B cell (primary cell): ENCODE data around the gene GRAMD1C. TPM values are rescaled to one million over a fixed set of nuclear protein-coding genes. Genes with fewer than 3 reads are reported as not detected.
A peak's percentile ranks its signal among the peaks of the same experiment; 100 is the strongest.

Experiments used
- ATAC-seq: fragments of 200-7000 bp; cut with Tn5 transposase; one replicate; pipeline ENCODE4 v1.10.0; 2021; ENCODE audit warnings: low read depth, mild to moderate bottlenecking, moderate number of reproducible peaks, moderate library complexity
- CTCF ChIA-PET: fragments of 350-600 bp; sonication (Branson Sonifier 250); formaldehyde crosslinking; loops from one replicate; lab custom pipeline; 2021; ENCODE audit warnings: antibody characterized with exemption, inconsistent platforms; lab: Charles Lee
- POLR2A ChIA-PET: fragments of 350-600 bp; sonication (Branson Sonifier 250); formaldehyde crosslinking; loops from one replicate; lab custom pipeline; 2021; ENCODE audit warnings: antibody characterized with exemption; lab: Charles Lee
- DNase-seq: peaks from one replicate; pipeline ENCODE4 v3.0.0; 2013
- H2AFZ ChIP-seq: 2 replicates; pipeline ENCODE4 v1.6.1; 2012; ENCODE audit warnings: mild to moderate bottlenecking, low read depth, low read length; ENCODE audit not compliant: insufficient read depth, poor library complexity, severe bottlenecking
- H3K27ac ChIP-seq, 2 donors: 1 replicate in 1 of 2; 2 replicates in 1 of 2; pipeline ENCODE4 v1.5.1; 2012 to 2013; ENCODE audit warnings: low read length in 2 of 2, mild to moderate bottlenecking in 2 of 2, moderate library complexity in 1 of 2
- H3K27me3 ChIP-seq, 4 experiments: fragments of 200-600 bp in 1 of 4; sonication (generic) in 1 of 4; replicated peaks in 1 of 4; 1 replicate in 2 of 4; 2 replicates in 2 of 4; pipeline versions ENCODE4 v1.6.1 to v1.7.0; 2013 to 2016; ENCODE audit warnings: low read length in 3 of 4, mild to moderate bottlenecking in 2 of 4, mixed read lengths in 1 of 4, moderate library complexity in 1 of 4; ENCODE audit not compliant: insufficient read depth in 4 of 4, control insufficient read depth in 3 of 4; ENCODE audit errors: control extremely low read depth in 1 of 4
- H3K36me3 ChIP-seq, 2 experiments: replicated peaks in 1 of 2; 1 replicate in 1 of 2; 2 replicates in 1 of 2; pipeline versions ENCODE4 v1.6.1 to v1.7.1; 2013; ENCODE audit warnings: low read length in 1 of 2; ENCODE audit not compliant: insufficient read depth in 2 of 2, control insufficient read depth in 1 of 2; ENCODE audit errors: control extremely low read depth in 1 of 2, extremely low read depth in 1 of 2
- H3K4me1 ChIP-seq, 2 donors: fragments of 200-600 bp in 1 of 2; sonication (generic) in 1 of 2; 1 replicate in 1 of 2; 2 replicates in 1 of 2; pipeline versions ENCODE4 v1.5.1 to v1.6.1; 2013 to 2017; ENCODE audit warnings: low read length in 2 of 2; ENCODE audit not compliant: control insufficient read depth in 2 of 2, insufficient read depth in 2 of 2
- H3K4me2 ChIP-seq: replicated peaks from 2 replicates; pipeline ENCODE3; 2012; ENCODE audit warnings: mild to moderate bottlenecking, low read depth, low read length; ENCODE audit not compliant: poor library complexity, severe bottlenecking
- H3K4me3 ChIP-seq, 5 experiments: fragments of 200-600 bp in 1 of 5; sonication (generic) in 1 of 5; 1 replicate in 3 of 5; 2 replicates in 2 of 5; pipeline versions ENCODE4 v1.5.1 to v1.7.0; 2011 to 2016; ENCODE audit warnings: low read length in 4 of 5, mild to moderate bottlenecking in 4 of 5, low read depth in 2 of 5, control low read depth in 1 of 5, moderate library complexity in 1 of 5; ENCODE audit not compliant: insufficient read depth in 1 of 5; ENCODE audit errors: control extremely low read depth in 1 of 5, extremely low read depth in 1 of 5
- H3K79me2 ChIP-seq: fragments of 200-600 bp; sonication (generic); one replicate; pipeline ENCODE4 v1.6.0; 2016; ENCODE audit warnings: low read length; ENCODE audit not compliant: control insufficient read depth, insufficient read depth
- H3K9ac ChIP-seq: fragments of 200-600 bp; sonication (generic); 2 replicates; pipeline ENCODE4 v1.6.1; 2017; ENCODE audit warnings: mild to moderate bottlenecking, low read length, moderate library complexity
- H3K9me3 ChIP-seq, 3 donors: one replicate each; pipeline versions ENCODE4 v1.6.1 to v1.7.1; 2013; ENCODE audit warnings: low read length in 2 of 3; ENCODE audit not compliant: control insufficient read depth in 2 of 3, insufficient read depth in 1 of 3; ENCODE audit errors: control extremely low read depth in 1 of 3
- H4K20me1 ChIP-seq: 2 replicates; pipeline ENCODE4 v1.6.0; 2012; ENCODE audit warnings: mild to moderate bottlenecking, low read length; ENCODE audit not compliant: insufficient read depth, control insufficient read depth, poor library complexity, severe bottlenecking
- H3K27ac Mint-ChIP-seq: one replicate; pipeline ENCODE4 v1.8.0; 2021; ENCODE audit warnings: mixed read lengths
- H3K27me3 Mint-ChIP-seq: one replicate; pipeline ENCODE4 v1.8.0; 2021; ENCODE audit warnings: mixed read lengths
- H3K4me1 Mint-ChIP-seq: one replicate; pipeline ENCODE4 v1.8.0; 2021; ENCODE audit warnings: mixed read lengths
- H3K4me3 Mint-ChIP-seq: one replicate; pipeline ENCODE4 v1.8.0; 2021; ENCODE audit warnings: mixed read lengths
- H3K9me3 Mint-ChIP-seq: one replicate; pipeline ENCODE4 v1.8.0; 2022; ENCODE audit warnings: mixed read lengths; ENCODE audit not compliant: insufficient read depth
- EZH2 ChIP-seq: IDR thresholded peaks from 2 replicates; pipeline ENCODE4 v1.6.1; 2012; ENCODE audit warnings: borderline replicate concordance, low read depth, mild to moderate bottlenecking, moderate library complexity, low read length; ENCODE audit not compliant: insufficient read depth, poor library complexity, severe bottlenecking
- WGBS: methylation state at CpG from one replicate; pipeline ENCODE4 v1.1.5; 2013; ENCODE audit warnings: missing lambda C conversion rate; ENCODE audit not compliant: insufficient coverage; 5-methylcytosine and 5-hydroxymethylcytosine counted together
- intact Hi-C: fragments of 100-400 bp; cut with micrococcal nuclease; formaldehyde crosslinking; loops from one replicate; pipeline ENCODE4 v1.10.0; 2022
- polyA plus RNA-seq: library from polyadenylated mRNA; depleted of rRNA; stranded (reverse); fragments of >200 nt; gene quantifications from 2 replicates; pipeline ENCODE4 v1.2.3, GENCODE V29; 2012
- total RNA-seq, 2 donors: library from RNA; stranded (reverse); fragments of 120-200 nt in 1 of 2; gene quantifications; 1 replicate in 1 of 2; 2 replicates in 1 of 2; pipeline versions ENCODE4 v1.2.3 to v1.2.4, GENCODE V29; 2013 to 2022
- TF ChIP-seq, protein P1 (sequence below): fragments of 200-600 bp; IDR thresholded peaks from one replicate; pipeline ENCODE4 v1.8.0; 2022; ENCODE audit warnings: antibody characterized with exemption, mild to moderate bottlenecking

GRAMD1C gene
- total and polyA plus RNA-seq, 2 donors (not counting 1 experiment from before 2014, with no cell fraction given) = 8.5 to 47.1 TPM

DNA sequence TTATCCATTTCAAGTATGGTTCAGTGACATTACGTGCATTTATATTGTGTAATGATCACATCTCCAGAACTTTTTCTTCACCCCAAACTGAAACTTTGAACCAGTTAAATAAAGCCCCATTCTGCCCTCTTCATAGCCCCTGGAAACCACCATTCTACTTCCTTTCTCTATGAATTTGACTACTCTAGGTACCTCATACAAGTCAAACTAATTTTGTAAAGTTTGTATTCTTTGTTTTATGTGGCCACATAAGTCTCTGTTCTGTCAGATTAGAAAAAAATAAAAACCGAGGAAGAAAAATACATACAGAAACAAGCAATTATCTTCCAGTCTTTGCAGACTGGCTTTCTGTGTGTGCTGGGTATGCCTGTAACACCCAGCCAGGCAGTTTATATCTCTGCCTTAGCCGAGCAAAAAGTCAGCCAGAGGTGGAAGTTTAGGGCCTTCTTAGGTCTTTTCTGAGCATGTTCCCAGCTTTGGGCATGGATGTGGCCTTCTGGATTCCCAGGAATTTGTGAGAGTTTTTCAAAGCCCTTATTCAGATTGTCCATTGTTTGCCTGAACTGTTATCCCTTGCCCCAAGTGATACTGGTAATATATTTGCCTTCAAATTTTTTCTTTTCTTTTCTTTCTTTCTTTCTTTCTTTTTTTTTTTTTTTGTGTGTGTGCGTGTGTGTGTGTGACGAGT lies 6.0 kb upstream of the GRAMD1C start:
- Histone ChIP-seq H3K79me2 (no peaks in the 10 kb centered on the region), H3K9ac (peak overlapping the region; percentile 2), H4K20me1 (no peaks in the 10 kb centered on the region), H3K27ac (peak overlapping the region; percentile 43 to 59), H3K4me2 (peak overlapping the region; percentile 30), H3K4me1 (peaks cover 49 to 50% of the 10 kb centered on the region in 2 donors), H3K4me3 (peak overlapping the region in 1 of 5 experiments; percentile 3), H3K36me3 (no peaks in the 10 kb centered on the region), H3K9me3 (peaks cover 0 to 18% (median 9%) of the 10 kb centered on the region in 3 donors), H3K27me3 (no peaks in the 10 kb centered on the region), H2AFZ (peak overlapping the region; percentile 49)
- intact Hi-C loops = loop anchor here (5.0 to 10.0 kb wide), 2 partner anchors 460 to 1312 kb away; partner anchors contain the start of genes TIGIT and ZBTB20
- TF ChIP-seq, protein P1, sequence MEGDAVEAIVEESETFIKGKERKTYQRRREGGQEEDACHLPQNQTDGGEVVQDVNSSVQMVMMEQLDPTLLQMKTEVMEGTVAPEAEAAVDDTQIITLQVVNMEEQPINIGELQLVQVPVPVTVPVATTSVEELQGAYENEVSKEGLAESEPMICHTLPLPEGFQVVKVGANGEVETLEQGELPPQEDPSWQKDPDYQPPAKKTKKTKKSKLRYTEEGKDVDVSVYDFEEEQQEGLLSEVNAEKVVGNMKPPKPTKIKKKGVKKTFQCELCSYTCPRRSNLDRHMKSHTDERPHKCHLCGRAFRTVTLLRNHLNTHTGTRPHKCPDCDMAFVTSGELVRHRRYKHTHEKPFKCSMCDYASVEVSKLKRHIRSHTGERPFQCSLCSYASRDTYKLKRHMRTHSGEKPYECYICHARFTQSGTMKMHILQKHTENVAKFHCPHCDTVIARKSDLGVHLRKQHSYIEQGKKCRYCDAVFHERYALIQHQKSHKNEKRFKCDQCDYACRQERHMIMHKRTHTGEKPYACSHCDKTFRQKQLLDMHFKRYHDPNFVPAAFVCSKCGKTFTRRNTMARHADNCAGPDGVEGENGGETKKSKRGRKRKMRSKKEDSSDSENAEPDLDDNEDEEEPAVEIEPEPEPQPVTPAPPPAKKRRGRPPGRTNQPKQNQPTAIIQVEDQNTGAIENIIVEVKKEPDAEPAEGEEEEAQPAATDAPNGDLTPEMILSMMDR = no peak
- TF ChIP-seq EZH2 = no peak
- ChIA-PET CTCF (interaction anchor here (1.5 kb wide), 1 partner anchor 12 kb away, joined by 3 read pairs; no protein-coding TSS in a partner anchor), POLR2A (no interaction called here)
- peaks cover 61% of the 10 kb centered on the region for H3K4me1 Mint-ChIP-seq
- 91% methylated on average over 1 of the region's 5 CpGs for WGBS
- no peaks in the 10 kb centered on the region for H3K9me3 Mint-ChIP-seq
- ATAC-seq (no peak), DNase-seq (peak; percentile 23)
- H3K27me3 Mint-ChIP-seq = no peaks in the 10 kb centered on the region
- H3K4me3 Mint-ChIP-seq = peak overlapping the region; percentile 20
- H3K27ac Mint-ChIP-seq = peak overlapping the region; percentile 56

DNA sequence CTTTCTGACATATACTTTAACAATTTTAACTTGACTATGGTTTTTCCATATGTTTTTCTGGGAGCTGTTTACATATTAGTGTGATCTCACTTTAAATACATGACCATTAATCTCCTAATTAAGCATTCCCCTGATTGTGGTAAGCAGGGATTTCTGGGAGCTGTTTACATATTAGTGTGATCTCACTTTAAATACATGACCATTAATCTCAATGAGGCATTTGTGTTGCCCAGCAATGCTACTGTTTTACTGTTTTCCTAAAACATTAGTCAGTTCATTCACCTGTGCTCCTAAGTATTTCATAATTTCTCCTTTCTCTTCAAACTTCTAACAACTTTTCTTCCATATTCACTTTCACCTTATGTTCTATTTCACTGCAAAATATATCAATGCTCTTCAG lies 3.6 kb upstream of the GRAMD1C start:
- Histone ChIP-seq H3K36me3 (no peaks in the 10 kb centered on the region), H2AFZ (peak overlapping the region; percentile 11), H3K79me2 (no peaks in the 10 kb centered on the region), H3K4me3 (no peak overlapping the region), H3K27ac (no peak overlapping the region), H3K27me3 (no peaks in the 10 kb centered on the region), H4K20me1 (no peaks in the 10 kb centered on the region), H3K4me1 (peaks cover 36 to 39% of the 10 kb centered on the region in 2 donors), H3K9me3 (peaks cover 0 to 12% (median 5%) of the 10 kb centered on the region in 3 donors), H3K4me2 (no peak overlapping the region), H3K9ac (no peak overlapping the region)
- Mint-ChIP-seq H3K27me3 (no peaks in the 10 kb centered on the region), H3K4me1 (peaks cover 53% of the 10 kb centered on the region), H3K9me3 (no peaks in the 10 kb centered on the region), H3K4me3 (no peak overlapping the region), H3K27ac (peak overlapping the region; percentile 1)
- intact Hi-C loops = loop anchor here (5.0 to 10.0 kb wide), 2 partner anchors 457 to 1310 kb away; partner anchors contain the start of genes TIGIT and ZBTB20
- DNase-seq = no peak
- POLR2A ChIA-PET = interaction anchor here (0.6 to 0.7 kb wide), 2 partner anchors 212 to 630 kb away, joined by 3 to 5 read pairs; no protein-coding TSS in a partner anchor
- no peak for TF ChIP-seq EZH2
- TF ChIP-seq, protein P1 = no peak
- CTCF ChIA-PET = interaction anchor here (0.7 to 1.5 kb wide), 12 partner anchors 9 to 876 kb away, joined by 3 to 8 read pairs (median 3); partner anchors contain the start of gene ATP6V1A
- no peak for ATAC-seq
